Prostate gland (tissue), 2 donors: ENCODE results near the gene DEFB113.

Source experiments
- CTCF ChIP-seq, 4 experiments: fragments of 200-600 bp in 2 of 4; fragments of 450-650 bp in 2 of 4; sonication (generic) in 2 of 4; IDR thresholded peaks; 1 replicate in 3 of 4; 2 replicates in 1 of 4; pipeline ENCODE4 v1.5.1; 2016 to 2019; ENCODE audit warnings: antibody characterized with exemption in 4 of 4, mild to moderate bottlenecking in 2 of 4, moderate library complexity in 2 of 4
- POLR2A ChIP-seq: fragments of 450-650 bp; IDR thresholded peaks from one replicate; pipeline ENCODE4 v1.6.1; 2016; ENCODE audit warnings: antibody characterized with exemption, mild to moderate bottlenecking
- POLR2AphosphoS5 ChIP-seq: sonication (generic); formaldehyde crosslinking; IDR thresholded peaks from one replicate; pipeline ENCODE4 v1.6.1; 2017; ENCODE audit warnings: antibody characterized with exemption

GRCh38 chr6:49919935-49920644, 49.3 kb downstream of the DEFB113 start:
- TF ChIP-seq CTCF (IDR thresholded peaks at IDR 0.05) (no peak), POLR2A (no peak), POLR2AphosphoS5 (no peak)
